DND-41 (cell line): ENCODE measurements around the gene PRKCA.

Source experiments
- ATAC-seq: fragments of 200-7000 bp; cut with Tn5 transposase; 3 replicates; pipeline ENCODE4 v1.9.1; 2021; ENCODE audit warnings: low read depth; ENCODE audit not compliant: insufficient read depth
- DNase-seq: peaks from one replicate; pipeline ENCODE4 v3.0.0-alpha.2; 2020
- H2AFZ ChIP-seq: 2 replicates; pipeline ENCODE4 v1.6.0; 2012; ENCODE audit warnings: low read depth, low read length
- H3K27ac ChIP-seq: 2 replicates; pipeline ENCODE4 v1.5.1; 2012; ENCODE audit warnings: low read length, inconsistent platforms
- H3K27me3 ChIP-seq: fragments of 200-600 bp; sonication (generic); 2 replicates; pipeline ENCODE4 v1.6.0; 2012; ENCODE audit warnings: low read length, mild to moderate bottlenecking, inconsistent platforms; ENCODE audit not compliant: insufficient read depth, poor library complexity
- H3K36me3 ChIP-seq: 2 replicates; pipeline ENCODE4 v1.5.1; 2012; ENCODE audit warnings: low read length, inconsistent platforms; ENCODE audit not compliant: insufficient read depth
- H3K4me1 ChIP-seq: 2 replicates; pipeline ENCODE4 v1.5.1; 2012; ENCODE audit warnings: mild to moderate bottlenecking, low read length; ENCODE audit not compliant: insufficient read depth
- H3K4me2 ChIP-seq: 2 replicates; pipeline ENCODE4 v1.6.0; 2012; ENCODE audit warnings: mild to moderate bottlenecking, moderate library complexity, low read length, inconsistent platforms; ENCODE audit not compliant: insufficient read depth
- H3K4me3 ChIP-seq, 2 experiments: fragments of 200-600 bp in 1 of 2; shearing (Covaris generic) in 1 of 2; 2 replicates each; pipeline ENCODE4 v1.5.1; 2012 to 2016; ENCODE audit warnings: inconsistent platforms in 2 of 2, low read length in 2 of 2, mild to moderate bottlenecking in 2 of 2, low read depth in 1 of 2, moderate library complexity in 1 of 2
- H3K79me2 ChIP-seq: 2 replicates; pipeline ENCODE4 v1.6.0; 2012; ENCODE audit warnings: low read length, inconsistent platforms; ENCODE audit not compliant: insufficient read depth
- H3K9ac ChIP-seq: 2 replicates; pipeline ENCODE4 v1.6.0; 2012; ENCODE audit warnings: low read depth, mild to moderate bottlenecking, inconsistent platforms, low read length, moderate library complexity
- H3K9me3 ChIP-seq: 2 replicates; pipeline ENCODE4 v1.5.1; 2012; ENCODE audit warnings: low read length, moderate library complexity, mild to moderate bottlenecking, inconsistent platforms; ENCODE audit not compliant: insufficient read depth, severe bottlenecking
- H4K20me1 ChIP-seq: 2 replicates; pipeline ENCODE4 v1.6.0; 2012; ENCODE audit warnings: low read length; ENCODE audit not compliant: insufficient read depth
- EZH2 ChIP-seq: IDR thresholded peaks from 3 replicates; pipeline ENCODE4 v1.6.1; 2012; ENCODE audit warnings: borderline replicate concordance, low read depth, mild to moderate bottlenecking, moderate library complexity, low read length, inconsistent platforms; ENCODE audit not compliant: severe bottlenecking
- TF ChIP-seq, protein P1 (sequence below): IDR thresholded peaks from 2 replicates; pipeline ENCODE4 v1.5.1; 2012; ENCODE audit warnings: borderline replicate concordance, low read length, moderate library complexity, mild to moderate bottlenecking; ENCODE audit not compliant: poor library complexity, severe bottlenecking; ENCODE audit errors: extremely low read depth

Gene PRKCA

GRCh38 chr17:66496306-66496705, 193.9 kb downstream of the PRKCA start:
- Histone ChIP-seq H3K4me1 (peaks cover 17% of the 10 kb centered on the region), H3K27ac (no peak overlapping the region), H3K4me3 (no peak overlapping the region), H2AFZ (no peak overlapping the region), H3K27me3 (no peaks in the 10 kb centered on the region), H3K4me2 (no peak overlapping the region), H3K36me3 (no peaks in the 10 kb centered on the region; the same call in 1 of the 2 replicates), H4K20me1 (no peaks in the 10 kb centered on the region), H3K79me2 (peaks cover 13% of the 10 kb centered on the region), H3K9ac (no peak overlapping the region), H3K9me3 (no peaks in the 10 kb centered on the region)
- TF ChIP-seq, protein P1, sequence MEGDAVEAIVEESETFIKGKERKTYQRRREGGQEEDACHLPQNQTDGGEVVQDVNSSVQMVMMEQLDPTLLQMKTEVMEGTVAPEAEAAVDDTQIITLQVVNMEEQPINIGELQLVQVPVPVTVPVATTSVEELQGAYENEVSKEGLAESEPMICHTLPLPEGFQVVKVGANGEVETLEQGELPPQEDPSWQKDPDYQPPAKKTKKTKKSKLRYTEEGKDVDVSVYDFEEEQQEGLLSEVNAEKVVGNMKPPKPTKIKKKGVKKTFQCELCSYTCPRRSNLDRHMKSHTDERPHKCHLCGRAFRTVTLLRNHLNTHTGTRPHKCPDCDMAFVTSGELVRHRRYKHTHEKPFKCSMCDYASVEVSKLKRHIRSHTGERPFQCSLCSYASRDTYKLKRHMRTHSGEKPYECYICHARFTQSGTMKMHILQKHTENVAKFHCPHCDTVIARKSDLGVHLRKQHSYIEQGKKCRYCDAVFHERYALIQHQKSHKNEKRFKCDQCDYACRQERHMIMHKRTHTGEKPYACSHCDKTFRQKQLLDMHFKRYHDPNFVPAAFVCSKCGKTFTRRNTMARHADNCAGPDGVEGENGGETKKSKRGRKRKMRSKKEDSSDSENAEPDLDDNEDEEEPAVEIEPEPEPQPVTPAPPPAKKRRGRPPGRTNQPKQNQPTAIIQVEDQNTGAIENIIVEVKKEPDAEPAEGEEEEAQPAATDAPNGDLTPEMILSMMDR = no peak
- no peak for TF ChIP-seq EZH2
- ATAC-seq (no peak), DNase-seq (no peak)

DNA sequence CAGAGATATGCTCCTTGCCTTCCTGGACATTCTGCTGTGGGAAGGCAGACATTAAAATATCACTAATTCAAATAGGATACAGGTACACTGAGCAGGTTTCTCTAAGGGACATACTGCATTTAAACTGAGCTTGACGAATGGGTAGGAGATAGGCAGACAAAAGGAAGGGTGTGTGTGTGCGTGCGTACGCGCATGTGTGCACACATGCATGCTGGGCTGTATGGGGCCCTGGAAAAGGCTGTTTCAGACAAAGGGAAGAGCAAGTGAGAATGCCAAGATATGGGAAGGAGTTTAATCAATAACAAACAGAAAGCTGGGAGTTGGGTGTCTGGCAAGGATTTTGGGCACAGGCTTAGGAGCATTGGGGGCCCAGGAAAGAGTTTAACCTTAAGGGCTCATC, 196.2 kb downstream of the PRKCA start:
- Histone ChIP-seq H3K79me2 (peaks cover 14% of the 10 kb centered on the region), H3K9me3 (no peaks in the 10 kb centered on the region), H3K9ac (no peak overlapping the region), H2AFZ (no peak overlapping the region), H4K20me1 (no peaks in the 10 kb centered on the region), H3K4me3 (no peak overlapping the region), H3K4me1 (peaks cover 12% of the 10 kb centered on the region), H3K27me3 (no peaks in the 10 kb centered on the region), H3K27ac (no peak overlapping the region), H3K4me2 (no peak overlapping the region), H3K36me3 (no peaks in the 10 kb centered on the region; the same call in 1 of the 2 replicates)
- ATAC-seq (no peak), DNase-seq (no peak)
- TF ChIP-seq, protein P1 = no peak
- TF ChIP-seq EZH2 = no peak

GRCh38 chr17:66506641-66507040, 204.2 kb downstream of the PRKCA start:
- Histone ChIP-seq H3K4me1 (no peaks in the 10 kb centered on the region), H3K9ac (no peak overlapping the region), H3K4me2 (no peak overlapping the region), H4K20me1 (no peaks in the 10 kb centered on the region), H2AFZ (no peak overlapping the region), H3K36me3 (no peaks in the 10 kb centered on the region), H3K9me3 (no peaks in the 10 kb centered on the region), H3K27ac (no peak overlapping the region), H3K27me3 (no peaks in the 10 kb centered on the region), H3K4me3 (no peak overlapping the region), H3K79me2 (peaks cover 32% of the 10 kb centered on the region)
- TF ChIP-seq, protein P1 = no peak
- no peak for TF ChIP-seq EZH2
- no peak for ATAC-seq
- no peak for DNase-seq
